Loucy (cell line): ENCODE measurements around the gene NF1.

ENCODE experiments used
- H2AFZ ChIP-seq: fragments of 200-600 bp; sonication (generic); 2 replicates; pipeline ENCODE4 v1.6.0; 2016; ENCODE audit warnings: antibody characterized with exemption, mild to moderate bottlenecking, low read length, moderate library complexity
- H3F3A ChIP-seq: fragments of 200-600 bp; 2 replicates; pipeline ENCODE4 v1.6.0; 2016; ENCODE audit warnings: antibody characterized with exemption, low read depth, mild to moderate bottlenecking
- H3K27me3 ChIP-seq: fragments of 200-600 bp; sonication (generic); 2 replicates; pipeline ENCODE4 v1.6.1; 2014; ENCODE audit warnings: low read length, mild to moderate bottlenecking; ENCODE audit not compliant: insufficient read depth, poor library complexity, severe bottlenecking
- H3K36me3 ChIP-seq: fragments of 200-600 bp; sonication (generic); 2 replicates; pipeline ENCODE4 v1.6.1; 2016; ENCODE audit warnings: low read length; ENCODE audit not compliant: insufficient read depth
- H3K4me1 ChIP-seq: fragments of 200-600 bp; sonication (generic); 2 replicates; pipeline ENCODE4 v1.5.1; 2014; ENCODE audit warnings: low read length, mild to moderate bottlenecking; ENCODE audit not compliant: insufficient read depth, poor library complexity, severe bottlenecking
- H3K4me2 ChIP-seq: fragments of 200-600 bp; sonication (generic); 2 replicates; pipeline ENCODE4 v1.6.0; 2014; ENCODE audit warnings: antibody characterized with exemption, low read length, low read depth, mild to moderate bottlenecking; ENCODE audit not compliant: poor library complexity, severe bottlenecking
- H3K4me3 ChIP-seq: fragments of 200-600 bp; sonication (generic); 2 replicates; pipeline ENCODE4 v1.5.1; 2014; ENCODE audit warnings: low read length, mild to moderate bottlenecking, mixed read lengths; ENCODE audit not compliant: poor library complexity, severe bottlenecking
- H3K79me2 ChIP-seq: fragments of 200-600 bp; sonication (generic); 2 replicates; pipeline ENCODE4 v1.6.1; 2014; ENCODE audit warnings: low read length; ENCODE audit not compliant: insufficient read depth
- H3K9ac ChIP-seq: fragments of 200-600 bp; sonication (generic); 2 replicates; pipeline ENCODE4 v1.6.0; 2014; ENCODE audit warnings: mild to moderate bottlenecking, low read depth, low read length, moderate library complexity; ENCODE audit not compliant: poor library complexity, severe bottlenecking
- H3K9me2 ChIP-seq: fragments of 200-600 bp; sonication (generic); replicated peaks from 2 replicates; pipeline ENCODE4 v1.6.1; 2016; ENCODE audit warnings: low read depth, low read length, mixed read lengths
- H3K9me3 ChIP-seq: fragments of 200-600 bp; sonication (generic); 2 replicates; pipeline ENCODE4 v1.6.1; 2014; ENCODE audit warnings: mild to moderate bottlenecking, antibody characterized with exemption, low read length, low read depth; ENCODE audit not compliant: insufficient read depth
- H4K20me1 ChIP-seq: fragments of 200-600 bp; sonication (generic); 2 replicates; pipeline ENCODE4 v1.6.0; 2014; ENCODE audit warnings: antibody characterized with exemption, low read length, mild to moderate bottlenecking; ENCODE audit not compliant: insufficient read depth, poor library complexity, severe bottlenecking
- EZH2phosphoT487 ChIP-seq: fragments of 200-600 bp; IDR thresholded peaks from 2 replicates; pipeline ENCODE4 v1.6.1; 2018; ENCODE audit warnings: antibody characterized with exemption, mild to moderate bottlenecking, moderate library complexity, borderline replicate concordance
- TF ChIP-seq, protein P1 (sequence below): fragments of 200-600 bp; sonication (generic); conservative IDR thresholded peaks from 2 replicates; pipeline ENCODE4 v1.5.1; 2014; ENCODE audit warnings: mild to moderate bottlenecking, antibody characterized with exemption, low read length

The NF1 gene

DNA sequence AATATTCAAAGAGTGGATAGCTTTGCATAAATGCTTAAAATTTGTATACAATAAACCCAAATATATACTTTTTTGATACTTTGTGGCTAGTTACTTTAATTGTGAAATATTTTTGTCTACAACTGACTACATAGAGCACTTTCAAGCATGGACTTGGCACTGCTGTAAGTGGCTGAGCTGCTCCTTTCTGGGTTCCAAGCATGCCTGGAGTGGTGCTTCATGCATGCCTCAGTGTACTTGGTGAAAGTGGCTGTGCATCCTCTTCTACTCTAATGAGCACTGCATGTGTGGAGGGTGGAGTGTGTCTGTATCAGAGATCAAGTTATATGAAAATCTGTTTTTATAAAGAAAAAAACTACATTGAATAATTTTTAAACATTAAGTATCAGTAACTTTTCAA, 108.2 kb downstream of the NF1 start:
- Histone ChIP-seq H3K4me2 (no peak overlapping the region), H3F3A (no peaks in the 10 kb centered on the region), H3K9me2 (no peaks in the 10 kb centered on the region), H3K27me3 (no peaks in the 10 kb centered on the region), H3K4me1 (no peaks in the 10 kb centered on the region), H2AFZ (no peak overlapping the region), H3K9me3 (no peaks in the 10 kb centered on the region), H3K9ac (no peak overlapping the region), H3K79me2 (no peaks in the 10 kb centered on the region), H3K4me3 (no peak overlapping the region), H3K36me3 (peaks cover 15% of the 10 kb centered on the region; the same call in 1 of the 2 replicates), H4K20me1 (no peaks in the 10 kb centered on the region)
- TF ChIP-seq EZH2phosphoT487: no peak
- TF ChIP-seq, protein P1, sequence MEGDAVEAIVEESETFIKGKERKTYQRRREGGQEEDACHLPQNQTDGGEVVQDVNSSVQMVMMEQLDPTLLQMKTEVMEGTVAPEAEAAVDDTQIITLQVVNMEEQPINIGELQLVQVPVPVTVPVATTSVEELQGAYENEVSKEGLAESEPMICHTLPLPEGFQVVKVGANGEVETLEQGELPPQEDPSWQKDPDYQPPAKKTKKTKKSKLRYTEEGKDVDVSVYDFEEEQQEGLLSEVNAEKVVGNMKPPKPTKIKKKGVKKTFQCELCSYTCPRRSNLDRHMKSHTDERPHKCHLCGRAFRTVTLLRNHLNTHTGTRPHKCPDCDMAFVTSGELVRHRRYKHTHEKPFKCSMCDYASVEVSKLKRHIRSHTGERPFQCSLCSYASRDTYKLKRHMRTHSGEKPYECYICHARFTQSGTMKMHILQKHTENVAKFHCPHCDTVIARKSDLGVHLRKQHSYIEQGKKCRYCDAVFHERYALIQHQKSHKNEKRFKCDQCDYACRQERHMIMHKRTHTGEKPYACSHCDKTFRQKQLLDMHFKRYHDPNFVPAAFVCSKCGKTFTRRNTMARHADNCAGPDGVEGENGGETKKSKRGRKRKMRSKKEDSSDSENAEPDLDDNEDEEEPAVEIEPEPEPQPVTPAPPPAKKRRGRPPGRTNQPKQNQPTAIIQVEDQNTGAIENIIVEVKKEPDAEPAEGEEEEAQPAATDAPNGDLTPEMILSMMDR: no peak

DNA sequence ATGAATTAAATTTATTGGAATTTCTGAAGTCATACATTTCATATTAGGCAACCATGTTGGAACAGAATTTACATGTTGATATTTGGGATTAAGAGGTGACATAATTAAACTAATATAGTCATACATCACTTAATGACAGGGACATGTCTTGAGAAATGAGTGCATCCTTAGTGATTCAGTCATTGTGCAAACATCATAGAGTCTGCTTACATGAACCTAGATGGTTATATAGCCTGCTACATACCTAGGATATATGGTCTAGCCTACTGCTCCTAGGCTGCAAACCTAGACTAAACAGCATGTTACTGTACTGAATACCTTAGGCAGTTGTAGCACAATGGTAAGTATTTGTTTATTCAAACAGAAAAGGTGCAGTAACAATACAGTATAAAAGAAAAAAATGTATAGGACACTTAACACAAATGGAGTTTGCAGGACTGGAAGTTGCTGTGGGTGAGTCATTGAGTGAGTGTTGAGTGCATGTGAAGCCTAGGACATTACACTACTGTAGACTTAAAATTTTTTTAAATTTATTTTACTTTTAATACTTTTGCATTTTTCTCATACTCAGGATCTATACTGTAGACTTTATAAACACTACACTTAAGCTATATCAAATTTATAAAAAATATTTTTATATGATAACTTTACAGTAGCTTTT, 116.7 kb downstream of the NF1 start:
- Histone ChIP-seq H3K27me3 (no peaks in the 10 kb centered on the region), H3K4me2 (no peak overlapping the region), H3K4me3 (no peak overlapping the region), H3K9me2 (no peaks in the 10 kb centered on the region), H3K36me3 (peaks cover 20% of the 10 kb centered on the region; the same call in 1 of the 2 replicates), H3K9me3 (no peaks in the 10 kb centered on the region), H3K9ac (no peak overlapping the region), H3K4me1 (no peaks in the 10 kb centered on the region), H3K79me2 (no peaks in the 10 kb centered on the region), H4K20me1 (no peaks in the 10 kb centered on the region), H2AFZ (no peak overlapping the region), H3F3A (no peaks in the 10 kb centered on the region)
- TF ChIP-seq EZH2phosphoT487: no peak
- TF ChIP-seq, protein P1: no peak

DNA sequence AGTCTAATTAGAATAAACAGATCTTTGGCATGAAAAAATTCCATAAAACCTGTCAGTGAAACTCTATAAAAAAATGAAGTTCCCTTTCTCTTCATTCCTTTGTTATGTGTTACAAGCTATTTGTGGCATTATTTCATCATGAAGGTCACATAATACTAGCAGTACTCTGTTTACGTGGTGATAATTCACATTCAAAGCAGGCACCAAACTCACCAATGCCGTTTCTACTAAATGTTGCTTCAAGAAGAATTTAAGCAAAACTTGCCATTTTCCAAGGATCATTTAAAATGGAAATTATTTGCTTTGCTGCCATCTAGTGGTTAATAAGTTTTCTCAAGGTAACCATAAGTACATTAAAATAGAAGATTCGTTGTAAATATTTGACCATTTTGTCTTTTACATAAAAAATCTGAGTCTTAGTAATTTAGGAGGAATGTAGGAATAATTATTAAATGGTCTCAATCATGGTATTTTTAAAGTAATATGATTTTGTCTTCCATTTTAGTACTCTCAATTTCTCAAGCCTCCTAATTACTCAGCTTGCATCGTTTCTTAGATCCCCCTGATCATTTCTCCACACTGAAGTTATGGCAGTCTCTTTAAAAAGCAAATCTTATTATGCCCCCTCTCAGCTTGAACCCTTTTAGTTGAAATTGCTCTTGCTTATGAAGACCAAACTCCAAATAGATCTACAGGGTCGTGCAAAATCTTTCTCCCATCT, 121.4 kb downstream of the NF1 start:
- Histone ChIP-seq H2AFZ (no peak overlapping the region), H3K79me2 (no peaks in the 10 kb centered on the region), H3K9ac (no peak overlapping the region), H3K4me1 (no peaks in the 10 kb centered on the region), H4K20me1 (no peaks in the 10 kb centered on the region), H3K4me2 (no peak overlapping the region), H3K9me3 (no peaks in the 10 kb centered on the region), H3K4me3 (no peak overlapping the region), H3K36me3 (peaks cover 28% of the 10 kb centered on the region; the same call in 1 of the 2 replicates), H3F3A (no peaks in the 10 kb centered on the region), H3K27me3 (no peaks in the 10 kb centered on the region), H3K9me2 (no peaks in the 10 kb centered on the region)
- TF ChIP-seq, protein P1: peak; percentile 82
- TF ChIP-seq EZH2phosphoT487: no peak
